K562 (cell line): Measurements from ENCODE around the gene LGALS14.

Experiments
- BRCA1 ChIP-seq, 2 experiments: fragments of 450-650 bp in 1 of 2; sonication (generic) in 1 of 2; formaldehyde crosslinking in 1 of 2; IDR thresholded peaks; 2 replicates each; pipeline versions ENCODE4 v1.5.0 to v1.6.1; 2017 to 2020; ENCODE audit warnings: mild to moderate bottlenecking in 1 of 2, missing genetic modification reagents in 1 of 2
- CEBPB ChIP-seq: fragments of 450-650 bp; IDR thresholded peaks from 2 replicates; pipeline ENCODE4 v1.6.1; 2016; ENCODE audit warnings: missing genetic modification characterization, missing compliant biosample characterization
- COPS2 ChIP-seq: fragments of 450-650 bp; conservative IDR thresholded peaks from 2 replicates; pipeline ENCODE4 v1.6.1; 2016; ENCODE audit warnings: mild to moderate bottlenecking, moderate library complexity
- EP300 ChIP-seq: IDR thresholded peaks from 2 replicates; pipeline ENCODE4 v1.6.1; 2012; ENCODE audit warnings: low read length, improper control_type of control experiment
- FOXJ3 ChIP-seq: sonication (generic); formaldehyde crosslinking; IDR thresholded peaks from 2 replicates; pipeline ENCODE4 v1.4.0; 2020; ENCODE audit warnings: mild to moderate bottlenecking, missing genetic modification reagents
- JUND ChIP-seq, 2 experiments: IDR thresholded peaks; 2 replicates in 1 of 2; 3 replicates in 1 of 2; pipeline ENCODE4 v1.6.1; 2011; ENCODE audit warnings: borderline replicate concordance in 2 of 2, low read depth in 2 of 2, low read length in 2 of 2, improper control_type of control experiment in 1 of 2, missing biosample characterization in 1 of 2, missing genetic modification characterization in 1 of 2, missing genetic modification reagents in 1 of 2
- NFE2L1 ChIP-seq: fragments of 450-650 bp; IDR thresholded peaks from 2 replicates; pipeline ENCODE4 v1.6.1; 2016; ENCODE audit warnings: missing genetic modification characterization, low read depth, mild to moderate bottlenecking, missing compliant biosample characterization, moderate library complexity, borderline replicate concordance
- YY1 ChIP-seq, 3 experiments: IDR thresholded peaks; 2 replicates each; pipeline ENCODE4 v1.6.1; 2011; ENCODE audit warnings: low read length in 2 of 3, mild to moderate bottlenecking in 2 of 3, moderate library complexity in 2 of 3, borderline replicate concordance in 1 of 3, control low read depth in 1 of 3, low read depth in 1 of 3; ENCODE audit not compliant: insufficient read depth in 3 of 3, insufficient replicate concordance in 2 of 3, control insufficient read depth in 1 of 3, insufficient read length in 1 of 3; ENCODE audit errors: extremely low read depth in 1 of 3
- ZNF253 ChIP-seq: fragments of 250-450 bp; sonication (Bioruptor Pico); conservative IDR thresholded peaks from 2 replicates; pipeline ENCODE4 v1.6.1; 2021; ENCODE audit warnings: mild to moderate bottlenecking
- TF ChIP-seq, protein P1 (sequence below), 3 experiments: IDR thresholded peaks in 2 of 3; conservative IDR thresholded peaks in 1 of 3; 2 replicates each; pipeline ENCODE4 v1.5.1; 2011 to 2012; ENCODE audit warnings: low read length in 3 of 3, mild to moderate bottlenecking in 3 of 3, control low read depth in 2 of 3, improper control_type of control experiment in 1 of 3, inconsistent platforms in 1 of 3, low read depth in 1 of 3, mixed read lengths in 1 of 3, moderate library complexity in 1 of 3; ENCODE audit not compliant: insufficient read depth in 2 of 3

DNA sequence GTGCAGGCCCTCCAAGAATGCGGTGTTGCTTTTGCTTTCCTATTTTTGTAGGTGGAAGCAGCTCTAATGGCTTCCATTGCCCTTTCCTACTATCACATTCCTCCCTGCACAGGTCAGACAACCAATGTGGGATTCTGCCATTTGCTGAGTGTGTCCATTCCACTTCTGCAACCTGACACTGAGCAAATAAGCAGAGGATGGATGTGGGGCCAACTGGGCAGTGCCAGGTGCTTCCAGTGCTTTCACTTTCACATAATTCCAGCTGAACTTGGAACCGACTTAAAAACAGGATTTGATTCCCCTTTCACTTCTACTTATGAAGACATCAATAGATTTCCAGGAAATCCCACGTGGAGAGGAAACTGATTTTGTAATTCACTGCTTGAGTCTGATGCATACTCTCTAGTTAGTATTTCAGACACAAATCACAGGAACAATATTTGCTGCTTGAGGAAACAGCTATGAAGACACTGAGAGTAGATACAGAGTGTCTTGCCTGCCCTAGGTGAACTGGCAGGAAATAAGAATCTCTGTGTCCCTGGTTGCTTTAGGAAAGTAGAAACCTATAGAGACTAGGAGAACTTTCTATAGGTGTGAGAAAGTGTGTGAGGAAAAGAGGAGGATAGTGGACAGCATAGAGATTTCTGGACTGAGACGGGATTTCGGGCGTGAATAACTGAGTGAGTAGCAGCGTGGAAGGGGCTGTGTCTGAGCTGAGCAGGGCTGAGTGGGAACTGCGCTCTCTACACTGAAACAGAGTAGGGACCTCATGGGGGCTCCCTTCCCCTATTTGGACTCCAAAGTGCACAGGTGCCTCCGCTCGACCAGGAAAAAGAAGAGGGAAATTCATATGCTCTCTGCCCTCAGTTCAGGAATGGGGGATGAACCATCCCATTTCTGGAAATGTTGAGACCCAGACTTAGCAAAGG, 26.1 kb upstream of the LGALS14 start:
- TF ChIP-seq, protein P1, sequence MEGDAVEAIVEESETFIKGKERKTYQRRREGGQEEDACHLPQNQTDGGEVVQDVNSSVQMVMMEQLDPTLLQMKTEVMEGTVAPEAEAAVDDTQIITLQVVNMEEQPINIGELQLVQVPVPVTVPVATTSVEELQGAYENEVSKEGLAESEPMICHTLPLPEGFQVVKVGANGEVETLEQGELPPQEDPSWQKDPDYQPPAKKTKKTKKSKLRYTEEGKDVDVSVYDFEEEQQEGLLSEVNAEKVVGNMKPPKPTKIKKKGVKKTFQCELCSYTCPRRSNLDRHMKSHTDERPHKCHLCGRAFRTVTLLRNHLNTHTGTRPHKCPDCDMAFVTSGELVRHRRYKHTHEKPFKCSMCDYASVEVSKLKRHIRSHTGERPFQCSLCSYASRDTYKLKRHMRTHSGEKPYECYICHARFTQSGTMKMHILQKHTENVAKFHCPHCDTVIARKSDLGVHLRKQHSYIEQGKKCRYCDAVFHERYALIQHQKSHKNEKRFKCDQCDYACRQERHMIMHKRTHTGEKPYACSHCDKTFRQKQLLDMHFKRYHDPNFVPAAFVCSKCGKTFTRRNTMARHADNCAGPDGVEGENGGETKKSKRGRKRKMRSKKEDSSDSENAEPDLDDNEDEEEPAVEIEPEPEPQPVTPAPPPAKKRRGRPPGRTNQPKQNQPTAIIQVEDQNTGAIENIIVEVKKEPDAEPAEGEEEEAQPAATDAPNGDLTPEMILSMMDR (IDR thresholded peaks at IDR 0.05 in 2 of 3, conservative IDR thresholded peaks at IDR 0.05 in 1 of 3; ENCODE audit: insufficient read depth in 2 of 3, low read depth in 1 of 3, low read length in 3 of 3) = no peak
- TF ChIP-seq NFE2L1 (tag) = no peak
- no peak for TF ChIP-seq BRCA1 (IDR thresholded peaks at IDR 0.05)
- no peak for TF ChIP-seq BRCA1 (CRISPR knock-in tag; IDR thresholded peaks at IDR 0.05)
- TF ChIP-seq COPS2 = no peak
- TF ChIP-seq FOXJ3 (CRISPR knock-in tag) = no peak
- no peak for TF ChIP-seq CEBPB (tag)
- no peak for TF ChIP-seq YY1 (IDR thresholded peaks at IDR 0.05; ENCODE audit: borderline replicate concordance in 1 of 3, control insufficient read depth in 1 of 3, extremely low read depth in 1 of 3, insufficient read depth in 3 of 3, insufficient read length in 1 of 3, insufficient replicate concordance in 2 of 3, low read depth in 1 of 3, low read length in 2 of 3)
- no peak for TF ChIP-seq JUND (IDR thresholded peaks at IDR 0.05; ENCODE audit: borderline replicate concordance, low read depth, low read length)
- TF ChIP-seq JUND (tag; IDR thresholded peaks at IDR 0.05; ENCODE audit: borderline replicate concordance, low read depth, low read length) = no peak
- TF ChIP-seq EP300 = no peak
- TF ChIP-seq ZNF253 (CRISPR knock-in tag) = no peak
